ENCODE results near the gene MAGI1. TPM values are rescaled to one million over a fixed set of nuclear protein-coding genes. Genes with fewer than 3 reads are reported as not detected.
A peak's percentile ranks its signal among the peaks of the same experiment; 100 is the strongest.

Gene MAGI1
- total RNA-seq, 2 donors from 2014 or later, result 38.6 to 45.1 TPM

DNA sequence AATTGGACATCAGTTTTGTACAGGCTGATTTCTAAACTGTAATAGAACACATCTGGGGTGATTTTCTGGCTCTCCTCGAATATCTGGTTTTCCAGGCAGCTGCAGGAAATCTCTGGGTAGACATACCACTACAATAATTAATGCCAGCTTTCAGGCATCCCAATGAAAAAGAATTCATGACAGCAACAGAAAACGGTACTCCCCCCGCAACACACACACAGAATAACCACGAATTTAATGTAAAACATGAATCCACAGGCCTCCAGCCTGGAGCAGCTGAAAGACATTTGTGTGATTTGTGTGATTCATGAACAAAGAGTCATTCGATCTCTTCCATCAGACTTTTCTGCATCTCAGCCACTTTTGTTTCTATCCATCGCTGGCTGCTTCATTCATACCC, 262.2 kb downstream of the MAGI1 start:
- Histone ChIP-seq H3K27me3 (ENCODE audit: control insufficient read depth, insufficient read depth, low read length, poor library complexity, severe bottlenecking) (no peaks in the 10 kb centered on the region), H3K4me1 (ENCODE audit: control insufficient read depth, insufficient read depth, low read length) (no peaks in the 10 kb centered on the region), H3K9me3 (ENCODE audit: control insufficient read depth, low read length) (no peaks in the 10 kb centered on the region), H3K4me3 (ENCODE audit: low read length) (no peak overlapping the region), H3K36me3 (ENCODE audit: control insufficient read depth, insufficient read depth, low read length) (no peaks in the 10 kb centered on the region), H3K9ac (ENCODE audit: extremely low read depth, low read length, poor library complexity, severe bottlenecking) (no peak overlapping the region), H3K27ac (ENCODE audit: low read depth, low read length) (peak overlapping the region; percentile 6)
- H3K27me3 Mint-ChIP-seq (ENCODE audit: insufficient read depth), result no peaks in the 10 kb centered on the region
- no peaks in the 10 kb centered on the region for H3K9me3 Mint-ChIP-seq
- WGBS, 2 experiments (ENCODE audit: insufficient coverage in 1 of 2, insufficient read length in 1 of 2), result 81% methylated on average over 6 of the region's 6 CpGs
- H3K27ac Mint-ChIP-seq, result no peak overlapping the region
- TF ChIP-seq, protein P1, sequence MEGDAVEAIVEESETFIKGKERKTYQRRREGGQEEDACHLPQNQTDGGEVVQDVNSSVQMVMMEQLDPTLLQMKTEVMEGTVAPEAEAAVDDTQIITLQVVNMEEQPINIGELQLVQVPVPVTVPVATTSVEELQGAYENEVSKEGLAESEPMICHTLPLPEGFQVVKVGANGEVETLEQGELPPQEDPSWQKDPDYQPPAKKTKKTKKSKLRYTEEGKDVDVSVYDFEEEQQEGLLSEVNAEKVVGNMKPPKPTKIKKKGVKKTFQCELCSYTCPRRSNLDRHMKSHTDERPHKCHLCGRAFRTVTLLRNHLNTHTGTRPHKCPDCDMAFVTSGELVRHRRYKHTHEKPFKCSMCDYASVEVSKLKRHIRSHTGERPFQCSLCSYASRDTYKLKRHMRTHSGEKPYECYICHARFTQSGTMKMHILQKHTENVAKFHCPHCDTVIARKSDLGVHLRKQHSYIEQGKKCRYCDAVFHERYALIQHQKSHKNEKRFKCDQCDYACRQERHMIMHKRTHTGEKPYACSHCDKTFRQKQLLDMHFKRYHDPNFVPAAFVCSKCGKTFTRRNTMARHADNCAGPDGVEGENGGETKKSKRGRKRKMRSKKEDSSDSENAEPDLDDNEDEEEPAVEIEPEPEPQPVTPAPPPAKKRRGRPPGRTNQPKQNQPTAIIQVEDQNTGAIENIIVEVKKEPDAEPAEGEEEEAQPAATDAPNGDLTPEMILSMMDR (conservative IDR thresholded peaks at IDR 0.05), result no peak
- no peak for DNase-seq
- H3K4me3 Mint-ChIP-seq, result no peak overlapping the region
- H3K36me3 Mint-ChIP-seq (ENCODE audit: low read depth), result no peaks in the 10 kb centered on the region
- H3K4me1 Mint-ChIP-seq, result peaks cover 1% of the 10 kb centered on the region

- TF ChIP-seq, protein P1 (conservative IDR thresholded peaks at IDR 0.05), result no peak
- H3K4me1 ChIP-seq (ENCODE audit: control insufficient read depth, insufficient read depth, low read length), result no peaks in the 10 kb centered on the region
- H3K27ac Mint-ChIP-seq, result no peak overlapping the region
These were observed 262.6 kb downstream of the MAGI1 start for GRCh38 chr3:65776081-65776480.

DNA sequence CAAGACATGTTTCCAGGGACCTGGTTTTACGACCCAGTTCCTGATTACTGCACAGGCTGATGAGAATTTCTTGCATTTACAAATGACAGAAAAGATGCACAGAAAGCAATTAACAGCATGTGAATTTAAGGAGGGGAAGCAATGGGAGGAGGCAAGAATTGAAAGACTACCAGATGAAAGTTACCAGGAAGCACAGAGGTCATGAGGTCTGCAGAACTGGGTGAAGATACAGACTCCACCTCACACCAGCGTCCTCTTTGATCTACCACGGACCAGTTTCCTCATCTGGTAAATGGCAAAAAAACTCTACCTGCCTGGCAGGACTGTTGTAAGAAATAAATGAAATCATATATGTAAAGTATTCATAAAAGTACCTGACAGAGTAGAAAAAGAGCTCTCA, 266.0 kb downstream of the MAGI1 start:
- DNase-seq, result no peak
- no peak overlapping the region for H3K9ac ChIP-seq (ENCODE audit: extremely low read depth, low read length, poor library complexity, severe bottlenecking)
- no peak overlapping the region for H3K27ac ChIP-seq (ENCODE audit: low read depth, low read length)
- Mint-ChIP-seq H3K27me3 (ENCODE audit: insufficient read depth) (no peaks in the 10 kb centered on the region), H3K4me3 (no peak overlapping the region), H3K36me3 (ENCODE audit: low read depth) (no peaks in the 10 kb centered on the region), H3K27ac (no peak overlapping the region), H3K4me1 (no peaks in the 10 kb centered on the region), H3K9me3 (no peaks in the 10 kb centered on the region)
- no peaks in the 10 kb centered on the region for H3K4me1 ChIP-seq (ENCODE audit: control insufficient read depth, insufficient read depth, low read length)
- H3K4me3 ChIP-seq (ENCODE audit: low read length), result no peak overlapping the region
- peaks cover 7% of the 10 kb centered on the region for H3K9me3 ChIP-seq (ENCODE audit: control insufficient read depth, low read length)
- H3K27me3 ChIP-seq (ENCODE audit: control insufficient read depth, insufficient read depth, low read length, poor library complexity, severe bottlenecking), result no peaks in the 10 kb centered on the region
- 84 to 92% methylated on average over 1 to 3 of the region's 3 CpGs for WGBS, 2 experiments (ENCODE audit: insufficient coverage in 1 of 2, insufficient read length in 1 of 2)
- H3K36me3 ChIP-seq (ENCODE audit: control insufficient read depth, insufficient read depth, low read length), result no peaks in the 10 kb centered on the region
- TF ChIP-seq, protein P1 (conservative IDR thresholded peaks at IDR 0.05), result no peak

More at GRCh38 chr3:65776081-65776480, 262.6 kb downstream of the MAGI1 start:
- Histone ChIP-seq H3K4me3 (ENCODE audit: low read length) (no peak overlapping the region), H3K27me3 (ENCODE audit: control insufficient read depth, insufficient read depth, low read length, poor library complexity, severe bottlenecking) (no peaks in the 10 kb centered on the region), H3K9ac (ENCODE audit: extremely low read depth, low read length, poor library complexity, severe bottlenecking) (no peak overlapping the region), H3K27ac (ENCODE audit: low read depth, low read length) (no peak overlapping the region), H3K36me3 (ENCODE audit: control insufficient read depth, insufficient read depth, low read length) (no peaks in the 10 kb centered on the region), H3K9me3 (ENCODE audit: control insufficient read depth, low read length) (no peaks in the 10 kb centered on the region)
- H3K4me1 Mint-ChIP-seq, result peaks cover 1% of the 10 kb centered on the region
- H3K4me3 Mint-ChIP-seq, result no peak overlapping the region
- H3K27me3 Mint-ChIP-seq (ENCODE audit: insufficient read depth), result no peaks in the 10 kb centered on the region
- no peaks in the 10 kb centered on the region for H3K36me3 Mint-ChIP-seq (ENCODE audit: low read depth)
- DNase-seq, result no peak
- H3K9me3 Mint-ChIP-seq, result no peaks in the 10 kb centered on the region
